ENCODE results near the gene NMRK2.
"Not testable (repeated sequence)": the region's sequence is repeated elsewhere in the genome, so short reads cannot be mapped to it uniquely, and the experiment has no call there.

Gene NMRK2

GRCh38 chr19:3964256-3965194, 31.7 kb downstream of the NMRK2 start:
- Histone ChIP-seq H3K27me3 (ENCODE audit: control insufficient read depth, insufficient read depth, low read length) (no peaks in the 10 kb centered on the region), H3K27ac (ENCODE audit: low read length) (no peak overlapping the region), H3K36me3 (ENCODE audit: control insufficient read depth, insufficient read depth, low read length) (peaks cover 39% of the 10 kb centered on the region), H3K9me3 (ENCODE audit: control insufficient read depth, insufficient read depth, low read length) (no peaks in the 10 kb centered on the region), H3K4me3 (ENCODE audit: low read length) (no peak overlapping the region), H3K4me1 (ENCODE audit: control insufficient read depth, insufficient read depth, low read length) (peaks cover 2% of the 10 kb centered on the region)
- no CpG with 5 or more reads among the region's 60 CpGs for WGBS (ENCODE audit: insufficient coverage, insufficient read length)
- DNase-seq (ENCODE audit: low read depth, low spot score): no peak

DNA sequence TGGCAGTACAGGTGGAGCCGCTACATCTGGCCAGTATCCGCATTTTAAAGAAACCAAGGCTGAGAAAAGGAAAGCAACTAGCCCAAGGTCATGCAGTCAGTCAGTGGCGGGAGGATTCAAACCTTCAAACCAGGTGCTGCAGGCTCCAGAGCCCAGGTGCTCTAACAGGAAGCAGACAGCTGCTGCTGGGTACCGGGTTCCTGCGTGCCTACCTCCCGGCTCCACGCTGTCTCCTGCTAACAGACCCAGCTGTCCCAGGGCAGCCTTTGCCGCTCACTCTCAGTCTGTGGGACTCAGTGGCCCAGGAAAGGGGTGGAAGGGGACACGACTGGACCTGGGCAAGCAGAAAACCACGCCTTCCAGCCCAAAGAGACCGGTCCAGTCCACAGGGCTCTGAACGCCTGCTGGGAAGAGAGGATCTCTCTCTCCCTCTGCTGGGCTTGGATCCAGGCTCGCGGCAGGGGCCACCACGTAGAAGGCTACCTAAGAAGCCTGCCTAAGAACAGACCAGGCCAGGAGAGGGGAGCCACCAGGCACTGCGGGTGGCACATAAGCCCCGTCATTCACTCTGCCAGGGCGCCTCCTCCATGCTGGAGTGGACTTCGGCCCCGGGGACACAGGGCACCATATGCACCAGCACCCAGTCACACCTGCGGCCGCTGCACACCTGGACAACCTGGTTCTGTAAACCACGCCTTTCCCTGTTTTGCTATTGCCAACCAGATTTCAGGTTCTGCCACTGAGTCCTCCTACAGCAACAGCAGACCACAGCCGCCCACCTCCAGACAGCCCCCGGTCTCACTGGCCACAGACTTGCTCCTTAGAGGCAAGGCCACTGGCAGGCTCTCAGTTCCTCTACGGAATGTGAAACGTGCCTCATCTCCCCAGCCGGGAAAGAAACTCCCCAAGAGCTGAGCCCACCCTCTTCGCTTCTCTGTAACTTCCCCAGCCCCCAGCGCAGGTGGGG, 33.5 kb downstream of the NMRK2 start:
- Histone ChIP-seq H3K9me3 (ENCODE audit: control insufficient read depth, insufficient read depth, low read length) (no peaks in the 10 kb centered on the region), H3K27ac (ENCODE audit: low read length) (no peak overlapping the region), H3K36me3 (ENCODE audit: control insufficient read depth, insufficient read depth, low read length) (peaks cover 24% of the 10 kb centered on the region), H3K27me3 (ENCODE audit: control insufficient read depth, insufficient read depth, low read length) (no peaks in the 10 kb centered on the region), H3K4me1 (ENCODE audit: control insufficient read depth, insufficient read depth, low read length) (peaks cover 3% of the 10 kb centered on the region), H3K4me3 (ENCODE audit: low read length) (no peak overlapping the region)
- WGBS (ENCODE audit: insufficient coverage, insufficient read length): no CpG with 5 or more reads among the region's 30 CpGs
- DNase-seq (ENCODE audit: low read depth, low spot score): no peak

- H3K4me1 ChIP-seq (ENCODE audit: control insufficient read depth, insufficient read depth, low read length); H3K9me3 ChIP-seq (ENCODE audit: control insufficient read depth, insufficient read depth, low read length); H3K4me3 ChIP-seq (ENCODE audit: low read length); H3K27me3 ChIP-seq (ENCODE audit: control insufficient read depth, insufficient read depth, low read length); DNase-seq (ENCODE audit: low read depth, low spot score); H3K27ac ChIP-seq (ENCODE audit: low read length): not testable (repeated sequence)
- no CpG with 5 or more reads among the region's 12 CpGs for WGBS (ENCODE audit: insufficient coverage, insufficient read length)
- peaks cover 22% of the 10 kb centered on the region for H3K36me3 ChIP-seq (ENCODE audit: control insufficient read depth, insufficient read depth, low read length)
Measured at GRCh38 chr19:3967983-3968382, 35.1 kb downstream of the NMRK2 start.

DNA sequence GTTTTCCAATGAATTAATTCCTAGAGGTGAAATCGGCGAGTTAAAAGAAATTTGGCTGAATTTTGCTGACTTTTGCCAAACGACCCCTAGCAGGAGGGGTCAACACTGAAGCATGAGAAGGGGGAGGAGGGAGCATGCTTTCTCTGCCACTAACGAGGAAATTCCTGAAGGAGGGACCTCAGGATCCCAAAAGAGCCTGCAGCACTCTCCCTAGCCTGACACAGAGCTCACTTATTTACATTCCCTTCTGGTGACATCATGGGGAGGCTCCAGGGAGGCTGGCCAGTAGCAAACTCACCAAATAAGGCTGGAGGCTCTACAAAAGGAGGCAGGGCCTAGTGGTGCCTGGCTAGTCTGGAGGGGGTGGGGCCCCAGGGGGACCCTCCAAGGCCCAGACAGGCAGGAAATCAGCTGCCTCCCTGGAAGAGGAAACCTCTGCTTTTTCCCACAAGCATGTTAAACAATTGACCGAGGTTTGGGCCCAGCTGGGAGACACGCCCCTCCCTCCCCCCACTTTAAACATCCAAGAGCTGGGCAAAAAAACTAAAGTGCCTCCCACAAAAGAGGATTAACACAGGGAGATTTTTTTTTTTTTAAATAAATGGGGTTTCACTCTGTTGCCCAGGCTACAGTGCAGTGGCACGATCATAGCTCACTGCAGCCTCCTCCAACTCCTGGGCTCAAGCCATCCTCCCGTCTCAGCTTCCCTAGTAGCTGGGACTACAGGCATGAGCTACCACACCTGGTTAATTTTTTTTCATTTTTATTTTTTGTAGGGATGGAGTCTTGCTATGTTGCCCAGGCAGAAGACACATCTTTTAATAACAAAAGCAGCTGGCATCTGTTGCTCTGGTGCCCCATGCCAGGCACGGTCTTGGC, 35.9 kb downstream of the NMRK2 start:
- Histone ChIP-seq H3K27me3 (ENCODE audit: control insufficient read depth, insufficient read depth, low read length) (no peaks in the 10 kb centered on the region), H3K27ac (ENCODE audit: low read length) (no peak overlapping the region)
- peak; percentile 96 for DNase-seq (ENCODE audit: low read depth, low spot score)

GRCh38 chr19:3969435-3970312, 36.8 kb downstream of the NMRK2 start:
- H3K36me3 ChIP-seq (ENCODE audit: control insufficient read depth, insufficient read depth, low read length): peaks cover 6% of the 10 kb centered on the region
- H3K4me3 ChIP-seq (ENCODE audit: low read length): peak overlapping the region; percentile 83; the same call in 1 of the 2 replicates
- H3K27ac ChIP-seq (ENCODE audit: low read length): no peak overlapping the region
- H3K9me3 ChIP-seq (ENCODE audit: control insufficient read depth, insufficient read depth, low read length): no peaks in the 10 kb centered on the region
- peaks cover 3% of the 10 kb centered on the region for H3K4me1 ChIP-seq (ENCODE audit: control insufficient read depth, insufficient read depth, low read length)
- no peaks in the 10 kb centered on the region for H3K27me3 ChIP-seq (ENCODE audit: control insufficient read depth, insufficient read depth, low read length)
- DNase-seq (ENCODE audit: low read depth, low spot score): no peak
- no CpG with 5 or more reads among the region's 23 CpGs for WGBS (ENCODE audit: insufficient coverage, insufficient read length)

More for the DNA sequence above, 35.9 kb downstream of the NMRK2 start:
- no CpG with 5 or more reads among the region's 9 CpGs for WGBS (ENCODE audit: insufficient coverage, insufficient read length)
- no peak overlapping the region for H3K4me3 ChIP-seq (ENCODE audit: low read length)
- no peaks in the 10 kb centered on the region for H3K9me3 ChIP-seq (ENCODE audit: control insufficient read depth, insufficient read depth, low read length)
- peaks cover 3% of the 10 kb centered on the region for H3K4me1 ChIP-seq (ENCODE audit: control insufficient read depth, insufficient read depth, low read length)
- H3K36me3 ChIP-seq (ENCODE audit: control insufficient read depth, insufficient read depth, low read length): peaks cover 14% of the 10 kb centered on the region

- H3K36me3 ChIP-seq (ENCODE audit: control insufficient read depth, insufficient read depth, low read length): peaks cover 8% of the 10 kb centered on the region
- H3K4me1 ChIP-seq (ENCODE audit: control insufficient read depth, insufficient read depth, low read length): peaks cover 3% of the 10 kb centered on the region
- H3K27ac ChIP-seq (ENCODE audit: low read length): no peak overlapping the region
Measured at GRCh38 chr19:3970313-3970807, 37.5 kb downstream of the NMRK2 start.

GRCh38 chr19:3970808-3971598, 38.1 kb downstream of the NMRK2 start, which contains the start of gene DAPK3:
TSS of gene DAPK3 (minus strand) at chr19:3971099. CDS start at chr19:3969735, 1,364 bp downstream.
- DNase-seq (ENCODE audit: low read depth, low spot score): peak; percentile 97
- Histone ChIP-seq H3K27ac (ENCODE audit: low read length) (no peak within 1 kb of the TSS), H3K4me1 (ENCODE audit: control insufficient read depth, insufficient read depth, low read length) (peaks cover 3% of the 10 kb centered on the region), H3K4me3 (ENCODE audit: low read length) (peak within 1 kb of the TSS; percentile 83), H3K27me3 (ENCODE audit: control insufficient read depth, insufficient read depth, low read length) (no peaks in the 10 kb centered on the region), H3K9me3 (ENCODE audit: control insufficient read depth, insufficient read depth, low read length) (no peaks in the 10 kb centered on the region), H3K36me3 (ENCODE audit: control insufficient read depth, insufficient read depth, low read length) (peaks cover 13% of the 10 kb centered on the region)
- no CpG with 5 or more reads among the region's 73 CpGs for WGBS (ENCODE audit: insufficient coverage, insufficient read length)

More at GRCh38 chr19:3970313-3970807, 37.5 kb downstream of the NMRK2 start:
- no peak for DNase-seq (ENCODE audit: low read depth, low spot score)
- no peaks in the 10 kb centered on the region for H3K27me3 ChIP-seq (ENCODE audit: control insufficient read depth, insufficient read depth, low read length)
- H3K9me3 ChIP-seq (ENCODE audit: control insufficient read depth, insufficient read depth, low read length): no peaks in the 10 kb centered on the region
- H3K4me3 ChIP-seq (ENCODE audit: low read length): peak overlapping the region; percentile 83
- no CpG with 5 or more reads among the region's 22 CpGs for WGBS (ENCODE audit: insufficient coverage, insufficient read length)

- Histone ChIP-seq H3K27me3 (ENCODE audit: control insufficient read depth, insufficient read depth, low read length) (no peaks in the 10 kb centered on the region), H3K4me3 (ENCODE audit: low read length) (no peak overlapping the region), H3K9me3 (ENCODE audit: control insufficient read depth, insufficient read depth, low read length) (no peaks in the 10 kb centered on the region), H3K4me1 (ENCODE audit: control insufficient read depth, insufficient read depth, low read length) (no peaks in the 10 kb centered on the region), H3K27ac (ENCODE audit: low read length) (no peak overlapping the region), H3K36me3 (ENCODE audit: control insufficient read depth, insufficient read depth, low read length) (peaks cover 45% of the 10 kb centered on the region)
- DNase-seq (ENCODE audit: low read depth, low spot score): no peak
- WGBS (ENCODE audit: insufficient coverage, insufficient read length): no CpG with 5 or more reads among the region's 8 CpGs
Measured at GRCh38 chr19:3975144-3975543, 42.3 kb downstream of the NMRK2 start.
